SK-N-SH treated with all-trans-retinoic acid at 6 μM for 48 hours (cell line): ENCODE data around the gene HOXD3.

ENCODE experiments used
- ATAC-seq: fragments of 200-7000 bp; cut with Tn5 transposase; 3 replicates; pipeline ENCODE4 v1.9.1; 2020; ENCODE audit warnings: mild to moderate bottlenecking, moderate library complexity
- ARNTL ChIP-seq: fragments of 450-650 bp; formaldehyde crosslinking; IDR thresholded peaks from 2 replicates; pipeline ENCODE4 v1.5.0; 2020; ENCODE audit warnings: low read depth, mild to moderate bottlenecking, moderate library complexity, borderline replicate concordance
- BACH2 ChIP-seq: fragments of 250-450 bp; sonication (Bioruptor Pico); IDR thresholded peaks from 2 replicates; pipeline ENCODE4 v1.9.0; 2021; ENCODE audit warnings: mild to moderate bottlenecking, borderline replicate concordance
- CSDC2 ChIP-seq: fragments of 250-450 bp; sonication (Bioruptor Pico); IDR thresholded peaks from 2 replicates; pipeline ENCODE4 v1.5.0; 2020; ENCODE audit warnings: mild to moderate bottlenecking, moderate library complexity
- CSRNP3 ChIP-seq: fragments of 250-450 bp; sonication (Bioruptor Pico); IDR thresholded peaks from 2 replicates; pipeline ENCODE4 v1.5.1; 2021; ENCODE audit warnings: mild to moderate bottlenecking, moderate library complexity
- ISL1 ChIP-seq: fragments of 250-450 bp; sonication (Bioruptor Pico); IDR thresholded peaks from 2 replicates; pipeline ENCODE4 v2.1.2; 2022; ENCODE audit warnings: mild to moderate bottlenecking, moderate library complexity
- OSR1 ChIP-seq: fragments of 250-450 bp; sonication (Bioruptor Pico); IDR thresholded peaks from 2 replicates; pipeline ENCODE4 v1.8.0; 2022; ENCODE audit warnings: moderate library complexity, mild to moderate bottlenecking, inconsistent platforms
- PATZ1 ChIP-seq: fragments of 250-450 bp; sonication (Bioruptor Pico); IDR thresholded peaks from 2 replicates; pipeline ENCODE4 v1.8.0; 2020; ENCODE audit warnings: mild to moderate bottlenecking, moderate library complexity, borderline replicate concordance
- PPARA ChIP-seq: fragments of 250-450 bp; sonication (Bioruptor Pico); IDR thresholded peaks from 2 replicates; pipeline ENCODE4 v1.5.0; 2020; ENCODE audit warnings: mild to moderate bottlenecking, borderline replicate concordance
- RARB ChIP-seq: fragments of 250-450 bp; sonication (Bioruptor Pico); IDR thresholded peaks from 2 replicates; pipeline ENCODE4 v1.8.0; 2021; ENCODE audit warnings: mild to moderate bottlenecking, moderate library complexity
- SNAI2 ChIP-seq: fragments of 250-450 bp; sonication (Bioruptor Pico); IDR thresholded peaks from 2 replicates; pipeline ENCODE4 v1.5.0; 2020; ENCODE audit warnings: mild to moderate bottlenecking, moderate library complexity
- TCF4 ChIP-seq: fragments of 250-450 bp; sonication (Bioruptor Pico); IDR thresholded peaks from 2 replicates; pipeline ENCODE4 v1.8.0; 2021; ENCODE audit warnings: mild to moderate bottlenecking, moderate library complexity, borderline replicate concordance
- TOX ChIP-seq: fragments of 250-450 bp; sonication (Bioruptor Pico); IDR thresholded peaks from 2 replicates; pipeline ENCODE4 v1.8.0; 2021; ENCODE audit warnings: mild to moderate bottlenecking, moderate library complexity, borderline replicate concordance
- TSHZ2 ChIP-seq: fragments of 250-450 bp; sonication (Bioruptor Pico); IDR thresholded peaks from 2 replicates; pipeline ENCODE4 v1.5.0; 2020; ENCODE audit warnings: mild to moderate bottlenecking, moderate library complexity
- ZC3H10 ChIP-seq: fragments of 250-450 bp; sonication (Bioruptor Pico); IDR thresholded peaks from 2 replicates; pipeline ENCODE4 v1.5.1; 2021; ENCODE audit warnings: mild to moderate bottlenecking, moderate library complexity
- ZFP3 ChIP-seq: fragments of 250-450 bp; sonication (Bioruptor Pico); IDR thresholded peaks from 2 replicates; pipeline ENCODE4 v1.5.0; 2020; ENCODE audit warnings: mild to moderate bottlenecking, moderate library complexity
- ZNF565 ChIP-seq: fragments of 450-650 bp; formaldehyde crosslinking; conservative IDR thresholded peaks from 2 replicates; pipeline ENCODE4 v1.5.0; 2020; ENCODE audit warnings: low read depth, mild to moderate bottlenecking, moderate library complexity
- ZNF8 ChIP-seq: fragments of 450-650 bp; formaldehyde crosslinking; IDR thresholded peaks from 2 replicates; pipeline ENCODE4 v1.5.0; 2020; ENCODE audit warnings: mild to moderate bottlenecking, moderate library complexity
- TF ChIP-seq, protein P1 (sequence below): fragments of 250-450 bp; sonication (Bioruptor Pico); IDR thresholded peaks from 2 replicates; pipeline ENCODE4 v1.5.1; 2020; ENCODE audit warnings: low read depth, mild to moderate bottlenecking, moderate library complexity

HOXD3 gene

DNA sequence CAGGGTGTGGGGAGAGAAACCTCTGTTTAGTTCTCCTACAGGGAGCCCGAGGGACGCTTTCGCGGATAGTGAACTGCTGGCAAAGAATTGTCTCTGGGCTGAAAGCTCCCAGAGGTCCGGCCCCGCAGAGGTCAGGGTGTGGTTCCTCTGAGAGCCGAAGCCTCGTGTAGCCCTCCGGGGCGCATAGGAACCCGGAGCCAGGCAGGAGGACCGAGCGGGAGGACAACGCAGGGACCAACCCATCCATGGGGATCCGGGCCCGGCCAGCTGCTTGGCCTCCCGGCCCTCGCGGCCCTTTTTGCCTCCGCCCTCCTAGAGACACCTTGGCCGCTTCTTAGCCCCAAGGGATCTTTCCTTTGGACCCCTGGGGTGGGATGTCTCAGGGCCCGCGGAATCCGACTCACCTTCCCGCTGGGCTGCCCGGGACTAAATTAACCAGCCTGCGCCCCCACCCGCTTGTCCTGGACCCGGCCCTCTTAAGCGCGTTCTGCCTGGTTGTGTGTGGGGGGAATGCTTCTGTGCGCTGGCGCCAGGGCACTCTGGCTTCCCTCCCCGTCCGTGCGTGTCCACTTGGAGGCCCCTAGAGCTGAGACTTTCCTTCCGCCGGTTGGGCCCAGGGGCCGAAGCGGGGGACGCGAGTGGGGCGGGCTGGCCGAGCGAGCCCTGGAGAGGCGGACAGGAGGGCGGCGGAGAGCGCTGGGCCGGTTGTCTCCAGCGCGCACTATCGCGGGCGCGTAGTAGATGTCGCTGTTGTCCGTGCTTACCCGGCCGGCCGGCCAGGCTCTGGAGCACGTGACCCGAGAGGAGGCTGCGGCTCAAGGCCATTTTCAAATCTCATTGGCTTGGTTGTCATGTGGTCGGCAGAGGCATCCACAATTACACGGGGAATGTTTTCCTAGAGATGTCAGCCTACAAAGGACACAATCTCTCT lies 41.0 kb upstream of the HOXD3 start, which contains the start of gene HOXD10:
HOXD10 (plus strand) TSS at position 896 of the 931 bp plus-strand sequence. CDS start 56 bp downstream, outside the sequence.
- peak; percentile 92 for ATAC-seq
- TF ChIP-seq SNAI2 (no peak), ZC3H10 (CRISPR knock-in tag) (no peak), RARB (no peak), BACH2 (no peak), TCF4 (CRISPR knock-in tag) (no peak)

DNA sequence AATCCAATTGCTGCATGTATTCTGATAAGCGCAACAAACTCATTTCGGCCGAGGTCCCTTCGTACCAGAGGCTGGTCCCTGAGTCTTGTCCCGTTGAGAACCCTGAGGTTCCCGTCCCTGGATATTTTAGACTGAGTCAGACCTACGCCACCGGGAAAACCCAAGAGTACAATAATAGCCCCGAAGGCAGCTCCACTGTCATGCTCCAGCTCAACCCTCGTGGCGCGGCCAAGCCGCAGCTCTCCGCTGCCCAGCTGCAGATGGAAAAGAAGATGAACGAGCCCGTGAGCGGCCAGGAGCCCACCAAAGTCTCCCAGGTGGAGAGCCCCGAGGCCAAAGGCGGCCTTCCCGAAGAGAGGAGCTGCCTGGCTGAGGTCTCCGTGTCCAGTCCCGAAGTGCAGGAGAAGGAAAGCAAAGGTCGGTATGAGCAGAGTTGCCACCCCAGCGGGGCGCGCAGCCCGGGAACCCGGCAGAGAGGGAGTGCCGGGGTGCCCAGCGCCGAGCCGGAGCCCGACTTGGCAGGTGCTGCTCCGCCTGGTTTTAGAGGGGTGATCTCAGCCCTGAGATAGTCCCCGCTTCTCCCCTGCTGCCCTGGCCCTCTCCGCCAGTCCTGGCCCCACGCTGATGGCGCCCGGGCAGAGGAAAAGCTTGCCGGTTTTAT lies 39.8 kb upstream of the HOXD3 start:
- TF ChIP-seq CSDC2 (CRISPR knock-in tag) = no peak
- peak; percentile 10 for ATAC-seq

GRCh38 chr2:176117823-176118371 lies 39.2 kb upstream of the HOXD3 start:
- ATAC-seq = no peak
- no peak for TF ChIP-seq ARNTL (CRISPR knock-in tag)
- TF ChIP-seq TOX (CRISPR knock-in tag) = no peak
- no peak for TF ChIP-seq CSDC2 (CRISPR knock-in tag)
- TF ChIP-seq CSRNP3 (CRISPR knock-in tag) = no peak
- TF ChIP-seq, all 23 proteins: peak for 0

DNA sequence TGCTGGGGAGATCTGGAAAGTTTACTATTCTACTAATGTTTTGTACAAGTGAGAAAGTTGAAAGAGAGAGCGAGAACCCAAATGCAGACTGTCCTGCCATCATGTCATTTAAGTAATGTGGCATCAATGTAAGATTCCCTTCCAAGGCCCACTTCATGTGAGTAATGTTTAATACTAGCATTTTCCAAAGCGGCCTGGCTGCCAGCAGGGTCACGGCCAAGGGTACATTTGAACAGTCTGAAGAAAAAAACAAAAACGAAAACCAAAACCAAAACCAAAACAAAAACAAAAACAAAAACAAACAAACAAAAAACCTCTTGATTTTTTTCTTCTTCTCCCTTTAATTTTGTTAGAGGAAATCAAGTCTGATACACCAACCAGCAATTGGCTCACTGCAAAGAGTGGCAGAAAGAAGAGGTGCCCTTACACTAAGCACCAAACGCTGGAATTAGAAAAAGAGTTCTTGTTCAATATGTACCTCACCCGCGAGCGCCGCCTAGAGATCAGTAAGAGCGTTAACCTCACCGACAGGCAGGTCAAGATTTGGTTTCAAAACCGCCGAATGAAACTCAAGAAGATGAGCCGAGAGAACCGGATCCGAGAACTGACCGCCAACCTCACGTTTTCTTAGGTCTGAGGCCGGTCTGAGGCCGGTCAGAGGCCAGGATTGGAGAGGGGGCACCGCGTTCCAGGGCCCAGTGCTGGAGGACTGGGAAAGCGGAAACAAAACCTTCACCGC lies 38.3 kb upstream of the HOXD3 start:
- no peak for ATAC-seq

More for the DNA sequence above, 38.3 kb upstream of the HOXD3 start:
- TF ChIP-seq ZNF565 (no peak), ZC3H10 (CRISPR knock-in tag) (no peak), PATZ1 (CRISPR knock-in tag) (no peak), ZNF8 (CRISPR knock-in tag) (no peak), ZFP3 (CRISPR knock-in tag) (no peak), CSRNP3 (CRISPR knock-in tag) (no peak), PPARA (CRISPR knock-in tag) (no peak), ISL1 (CRISPR knock-in tag) (no peak), OSR1 (CRISPR knock-in tag) (no peak), ARNTL (CRISPR knock-in tag) (no peak), BACH2 (no peak), RARB (no peak), TSHZ2 (CRISPR knock-in tag) (no peak), CSDC2 (CRISPR knock-in tag) (no peak)
- TF ChIP-seq, protein P1, sequence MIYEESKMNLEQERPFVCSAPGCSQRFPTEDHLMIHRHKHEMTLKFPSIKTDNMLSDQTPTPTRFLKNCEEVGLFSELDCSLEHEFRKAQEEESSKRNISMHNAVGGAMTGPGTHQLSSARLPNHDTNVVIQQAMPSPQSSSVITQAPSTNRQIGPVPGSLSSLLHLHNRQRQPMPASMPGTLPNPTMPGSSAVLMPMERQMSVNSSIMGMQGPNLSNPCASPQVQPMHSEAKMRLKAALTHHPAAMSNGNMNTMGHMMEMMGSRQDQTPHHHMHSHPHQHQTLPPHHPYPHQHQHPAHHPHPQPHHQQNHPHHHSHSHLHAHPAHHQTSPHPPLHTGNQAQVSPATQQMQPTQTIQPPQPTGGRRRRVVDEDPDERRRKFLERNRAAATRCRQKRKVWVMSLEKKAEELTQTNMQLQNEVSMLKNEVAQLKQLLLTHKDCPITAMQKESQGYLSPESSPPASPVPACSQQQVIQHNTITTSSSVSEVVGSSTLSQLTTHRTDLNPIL (CRISPR knock-in tag) = no peak
